LNCaP clone FGC (cell line): ENCODE measurements around the gene PHF3.

ENCODE experiments used
- DNase-seq: peaks from one replicate; pipeline ENCODE4 v3.0.0-alpha.2; 2011; ENCODE audit warnings: low read depth
- H3K4me3 ChIP-seq: 2 replicates; pipeline ENCODE4 v1.5.1; 2011; ENCODE audit warnings: mild to moderate bottlenecking, low read depth, low read length, control low read depth
- TF ChIP-seq, protein P1 (sequence below): IDR thresholded peaks from 2 replicates; pipeline ENCODE4 v1.5.1; 2012; ENCODE audit warnings: mild to moderate bottlenecking; ENCODE audit not compliant: control insufficient read depth, insufficient read depth; ENCODE audit errors: extremely low read depth

The PHF3 gene

DNA sequence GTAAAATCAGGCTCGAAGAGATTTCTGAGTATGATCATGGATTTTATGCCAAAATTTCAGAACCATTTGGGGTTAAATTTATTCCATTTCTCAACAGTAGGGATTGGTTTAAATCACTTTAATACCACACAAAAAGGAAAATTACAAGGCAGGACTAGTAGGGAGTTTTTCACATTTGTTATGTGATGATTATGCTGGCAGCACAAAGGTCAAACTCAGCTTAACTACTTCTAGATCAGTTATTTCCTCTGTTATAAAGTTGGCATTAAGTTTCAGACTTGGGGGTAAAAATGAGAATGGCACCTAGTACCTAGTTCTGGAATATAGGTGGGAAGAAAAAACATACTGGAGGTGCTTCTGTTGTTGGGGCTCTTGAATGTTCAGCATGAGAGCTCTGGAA lies 39.5 kb downstream of the PHF3 start:
- H3K4me3 ChIP-seq: no peak overlapping the region
- no peak for DNase-seq
- TF ChIP-seq, protein P1, sequence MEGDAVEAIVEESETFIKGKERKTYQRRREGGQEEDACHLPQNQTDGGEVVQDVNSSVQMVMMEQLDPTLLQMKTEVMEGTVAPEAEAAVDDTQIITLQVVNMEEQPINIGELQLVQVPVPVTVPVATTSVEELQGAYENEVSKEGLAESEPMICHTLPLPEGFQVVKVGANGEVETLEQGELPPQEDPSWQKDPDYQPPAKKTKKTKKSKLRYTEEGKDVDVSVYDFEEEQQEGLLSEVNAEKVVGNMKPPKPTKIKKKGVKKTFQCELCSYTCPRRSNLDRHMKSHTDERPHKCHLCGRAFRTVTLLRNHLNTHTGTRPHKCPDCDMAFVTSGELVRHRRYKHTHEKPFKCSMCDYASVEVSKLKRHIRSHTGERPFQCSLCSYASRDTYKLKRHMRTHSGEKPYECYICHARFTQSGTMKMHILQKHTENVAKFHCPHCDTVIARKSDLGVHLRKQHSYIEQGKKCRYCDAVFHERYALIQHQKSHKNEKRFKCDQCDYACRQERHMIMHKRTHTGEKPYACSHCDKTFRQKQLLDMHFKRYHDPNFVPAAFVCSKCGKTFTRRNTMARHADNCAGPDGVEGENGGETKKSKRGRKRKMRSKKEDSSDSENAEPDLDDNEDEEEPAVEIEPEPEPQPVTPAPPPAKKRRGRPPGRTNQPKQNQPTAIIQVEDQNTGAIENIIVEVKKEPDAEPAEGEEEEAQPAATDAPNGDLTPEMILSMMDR: no peak

DNA sequence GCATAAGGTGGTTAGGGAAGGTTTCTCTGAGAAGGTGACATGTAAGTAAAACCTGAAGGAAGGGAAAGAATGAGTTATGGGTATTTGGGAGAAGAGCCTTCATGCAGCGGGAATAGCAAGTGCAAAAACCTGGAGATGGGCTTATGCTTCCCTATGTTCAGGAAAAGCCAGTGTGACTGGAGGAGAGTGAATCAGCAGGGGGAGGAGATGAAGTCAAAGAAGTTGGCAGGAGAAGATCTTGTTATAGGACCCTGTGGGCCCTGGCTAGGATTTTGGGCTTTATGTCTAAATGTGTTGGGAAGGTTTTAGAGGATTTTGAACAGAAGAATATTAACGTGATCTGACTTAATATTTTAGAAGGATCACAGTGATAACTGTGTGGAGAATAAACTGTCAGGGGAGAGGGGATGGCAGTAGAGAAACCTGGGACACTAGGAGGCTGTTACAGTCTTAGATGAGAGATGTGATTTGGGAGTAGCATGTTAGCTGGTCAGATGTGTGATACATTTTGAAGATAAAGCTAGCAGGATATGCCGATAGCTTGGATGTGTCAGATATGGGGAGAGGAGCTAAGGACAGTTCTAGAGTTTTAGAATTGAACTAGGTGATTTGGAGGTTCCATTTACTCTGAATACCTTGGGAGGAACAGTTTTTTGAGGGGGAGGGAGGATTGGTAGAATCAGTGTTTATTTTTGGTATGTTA lies 41.0 kb downstream of the PHF3 start:
- no peak for DNase-seq
- H3K4me3 ChIP-seq: no peak overlapping the region
- TF ChIP-seq, protein P1: no peak

DNA sequence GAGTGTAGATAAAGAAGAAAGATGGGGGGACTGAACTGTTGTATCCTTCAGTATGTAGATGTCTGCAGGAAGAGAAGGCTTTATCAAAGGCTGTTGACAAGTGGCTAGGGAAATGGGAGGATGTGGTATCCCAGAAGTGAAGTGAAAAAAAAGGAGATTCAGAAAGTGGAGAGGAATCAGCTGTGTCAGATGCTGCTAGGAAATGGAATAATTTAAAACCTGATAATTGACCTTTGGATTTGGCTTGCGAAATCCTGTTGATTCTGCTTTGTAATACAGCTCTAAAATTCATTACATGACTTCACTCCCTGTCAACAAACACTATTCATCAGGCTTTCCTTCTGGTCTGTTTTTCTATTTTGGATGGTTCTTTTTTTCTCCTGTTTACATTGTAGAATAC lies 41.7 kb downstream of the PHF3 start:
- DNase-seq: no peak
- TF ChIP-seq, protein P1: no peak
- H3K4me3 ChIP-seq: no peak overlapping the region

DNA sequence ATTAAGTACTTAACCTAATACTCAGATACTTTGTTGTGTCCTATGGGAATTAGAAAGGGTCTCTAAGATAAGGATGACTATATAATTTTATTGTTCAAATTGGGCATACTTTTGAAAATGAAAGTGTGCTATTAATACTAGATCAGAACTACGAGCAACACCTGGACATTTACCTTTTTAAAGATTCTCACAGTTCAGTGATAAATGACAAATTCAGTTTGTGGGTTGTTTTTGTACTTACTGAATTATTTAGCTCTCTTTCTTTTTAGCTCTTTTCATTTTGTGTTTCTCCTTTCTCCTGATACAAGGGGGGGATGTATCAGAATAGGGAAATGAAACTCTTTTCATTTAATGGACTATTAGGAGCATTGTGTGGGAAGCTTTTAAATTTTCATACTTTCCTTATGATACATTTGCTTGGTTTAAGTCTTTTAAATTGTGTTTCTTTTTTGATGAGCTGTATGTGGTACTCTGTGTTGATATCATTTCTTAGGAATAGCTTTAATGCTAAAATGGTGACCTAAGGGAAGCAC lies 47.5 kb downstream of the PHF3 start:
- TF ChIP-seq, protein P1: no peak
- DNase-seq: no peak

DNA sequence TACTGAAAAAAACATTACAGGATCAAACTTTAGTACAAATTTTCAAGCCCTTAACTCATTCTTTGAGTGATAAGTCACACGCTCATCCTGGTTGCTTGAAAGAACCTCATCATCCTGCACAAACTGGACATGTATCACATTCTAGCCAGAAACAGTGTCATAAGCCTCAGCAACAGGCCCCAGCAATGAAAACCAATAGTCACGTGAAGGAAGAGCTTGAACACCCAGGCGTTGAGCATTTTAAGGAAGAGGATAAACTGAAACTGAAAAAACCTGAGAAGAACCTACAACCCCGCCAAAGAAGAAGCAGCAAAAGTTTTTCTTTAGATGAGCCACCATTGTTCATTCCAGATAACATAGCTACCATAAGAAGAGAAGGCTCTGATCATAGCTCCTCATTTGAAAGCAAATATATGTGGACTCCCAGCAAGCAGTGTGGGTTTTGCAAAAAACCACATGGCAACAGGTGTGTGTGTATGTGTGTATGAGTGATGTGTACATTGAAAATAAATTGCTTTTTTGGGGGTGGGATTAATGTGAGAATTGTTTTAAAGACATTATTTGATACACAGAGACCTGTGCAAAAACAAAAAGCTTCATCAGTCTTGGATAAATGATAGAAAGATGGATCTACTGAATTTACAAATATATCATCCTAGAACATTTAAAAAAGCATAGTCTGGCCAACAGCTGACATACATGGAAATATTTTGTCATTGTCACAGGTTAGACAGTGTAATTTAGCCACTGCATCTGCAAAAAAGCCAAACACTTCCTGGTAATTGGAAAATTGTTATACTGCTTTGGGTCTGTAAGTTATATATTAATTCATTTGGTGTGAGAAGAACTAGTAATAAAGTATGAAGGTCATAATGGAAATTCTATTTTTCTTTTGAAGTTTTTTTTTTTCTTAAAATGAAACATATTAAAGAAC lies 50.1 kb downstream of the PHF3 start:
- DNase-seq: no peak
- no peak overlapping the region for H3K4me3 ChIP-seq
- TF ChIP-seq, protein P1: no peak

More for the DNA sequence above, 47.5 kb downstream of the PHF3 start:
- no peak overlapping the region for H3K4me3 ChIP-seq

DNA sequence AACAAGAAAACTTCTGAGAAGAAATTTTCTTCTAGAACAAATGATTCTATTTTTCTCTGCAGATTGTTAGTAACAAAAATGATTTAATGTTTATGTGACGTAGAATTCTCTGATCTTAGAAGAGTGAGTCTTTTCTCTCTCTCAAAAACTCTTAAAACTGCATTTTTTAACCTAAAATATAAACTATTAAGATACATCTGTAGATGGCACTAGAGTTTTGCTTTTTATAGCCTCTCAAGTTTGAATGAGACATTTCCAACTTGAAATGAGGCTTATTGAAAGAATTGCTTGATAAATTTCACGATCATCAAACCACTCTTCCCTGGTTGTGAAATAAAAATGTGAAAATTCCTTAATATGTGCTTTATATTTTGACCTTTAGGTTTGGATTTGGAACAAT lies 53.8 kb downstream of the PHF3 start:
- no peak for DNase-seq
- H3K4me3 ChIP-seq: no peak overlapping the region
- TF ChIP-seq, protein P1: no peak
